ENCODE data around the gene VAPA.

The VAPA gene

GRCh38 chr18:9869715-9870430 is 43.9 kb upstream of the VAPA start:
- H3K4me3 ChIP-seq (ENCODE audit: low read depth, low read length), result no peak overlapping the region
- DNase-seq (ENCODE audit: low read depth), result peak; percentile 30
- no peak for TF ChIP-seq CTCF (IDR thresholded peaks at IDR 0.05; ENCODE audit: low read depth, low read length, missing control alignments)

GRCh38 chr18:9870431-9871008 is 43.3 kb upstream of the VAPA start:
- no peak for TF ChIP-seq CTCF (IDR thresholded peaks at IDR 0.05; ENCODE audit: low read depth, low read length, missing control alignments)
- DNase-seq (ENCODE audit: low read depth), result no peak
- H3K4me3 ChIP-seq (ENCODE audit: low read depth, low read length), result no peak overlapping the region

- TF ChIP-seq CTCF (IDR thresholded peaks at IDR 0.05; ENCODE audit: low read depth, low read length, missing control alignments), result no peak
- DNase-seq (ENCODE audit: low read depth), result no peak
- H3K4me3 ChIP-seq (ENCODE audit: low read depth, low read length), result no peak overlapping the region
Observed at GRCh38 chr18:9871244-9871746, 42.5 kb upstream of the VAPA start.

GRCh38 chr18:9872823-9873222 is 41.0 kb upstream of the VAPA start:
- H3K4me3 ChIP-seq (ENCODE audit: low read depth, low read length), result no peak overlapping the region
- TF ChIP-seq CTCF (IDR thresholded peaks at IDR 0.05; ENCODE audit: low read depth, low read length, missing control alignments), result no peak

GRCh38 chr18:9874728-9875127 is 39.1 kb upstream of the VAPA start:
- no peak for DNase-seq (ENCODE audit: low read depth)
- TF ChIP-seq CTCF (IDR thresholded peaks at IDR 0.05; ENCODE audit: low read depth, low read length, missing control alignments), result no peak
- no peak overlapping the region for H3K4me3 ChIP-seq (ENCODE audit: low read depth, low read length)

More at GRCh38 chr18:9872823-9873222, 41.0 kb upstream of the VAPA start:
- DNase-seq (ENCODE audit: low read depth), result no peak

GRCh38 chr18:9876212-9876866 is 37.5 kb upstream of the VAPA start:
- no peak overlapping the region for H3K4me3 ChIP-seq (ENCODE audit: low read depth, low read length)
- TF ChIP-seq CTCF (IDR thresholded peaks at IDR 0.05; ENCODE audit: low read depth, low read length, missing control alignments), result no peak
- DNase-seq (ENCODE audit: low read depth), result no peak

Data from GM12864 (cell line).